Neural cell (in vitro differentiated cells): Measurements from ENCODE around the gene INPP5D. TPM values are rescaled to one million over a fixed set of nuclear protein-coding genes. Genes with fewer than 3 reads are reported as not detected.

Experiments used
- H2AFZ ChIP-seq: fragments of 200-600, 300-800 bp; sonication (generic), shearing (Covaris generic); 2 replicates; pipeline ENCODE4 v1.6.0; 2014; ENCODE audit warnings: low read depth, mild to moderate bottlenecking, antibody characterized with exemption, low read length, moderate library complexity
- H3F3A ChIP-seq: fragments of 200-600 bp; shearing (Covaris generic); 2 replicates; pipeline ENCODE4 v1.6.1; 2016; ENCODE audit warnings: mild to moderate bottlenecking, moderate library complexity, mixed read lengths, antibody characterized with exemption, low read length; ENCODE audit not compliant: insufficient read depth, poor library complexity, severe bottlenecking
- H3K27ac ChIP-seq: fragments of 200-600, 300-800 bp; sonication (generic), shearing (Covaris generic); 2 replicates; pipeline ENCODE4 v1.5.1; 2014; ENCODE audit warnings: mild to moderate bottlenecking, low read length, moderate library complexity
- H3K27me3 ChIP-seq: fragments of 300-800, 200-600 bp; sonication (generic), shearing (Covaris generic); 2 replicates; pipeline ENCODE4 v1.6.0; 2014; ENCODE audit warnings: mild to moderate bottlenecking, low read depth, low read length, moderate library complexity; ENCODE audit not compliant: insufficient read depth
- H3K36me3 ChIP-seq: fragments of 300-800, 200-600 bp; sonication (generic), shearing (Covaris generic); 2 replicates; pipeline ENCODE4 v1.5.1; 2014; ENCODE audit warnings: mild to moderate bottlenecking, antibody characterized with exemption, low read length, moderate library complexity; ENCODE audit not compliant: insufficient read depth
- H3K4me2 ChIP-seq: fragments of 300-800, 200-600 bp; sonication (generic), shearing (Covaris generic); 2 replicates; pipeline ENCODE4 v1.6.0; 2014; ENCODE audit warnings: mild to moderate bottlenecking, low read length
- H3K4me3 ChIP-seq: fragments of 300-800, 200-600 bp; sonication (generic), shearing (Covaris generic); 2 replicates; pipeline ENCODE4 v1.5.1; 2014; ENCODE audit warnings: mild to moderate bottlenecking, low read length, moderate library complexity
- H3K79me2 ChIP-seq: fragments of 200-600 bp; shearing (Covaris generic); replicated peaks from 2 replicates; pipeline ENCODE4 v1.6.0; 2014; ENCODE audit warnings: mild to moderate bottlenecking, low read length, moderate library complexity; ENCODE audit not compliant: insufficient read depth
- H3K9ac ChIP-seq: fragments of 300-800, 200-600 bp; sonication (generic), shearing (Covaris generic); 2 replicates; pipeline ENCODE4 v1.6.1; 2016; ENCODE audit warnings: mild to moderate bottlenecking, low read length, mixed read lengths
- H3K9me2 ChIP-seq: fragments of 200-600 bp; shearing (Covaris generic); 2 replicates; pipeline ENCODE4 v1.6.1; 2016; ENCODE audit warnings: mild to moderate bottlenecking, low read length, mixed read lengths; ENCODE audit not compliant: insufficient read depth
- H3K9me3 ChIP-seq: fragments of 200-600, 300-800 bp; sonication (generic), shearing (Covaris generic); 2 replicates; pipeline ENCODE4 v1.6.1; 2016; ENCODE audit warnings: mild to moderate bottlenecking, mixed run types, low read length, moderate library complexity, mixed read lengths
- H4K20me1 ChIP-seq: fragments of 200-600 bp; shearing (Covaris generic); 2 replicates; pipeline ENCODE4 v1.6.1; 2016; ENCODE audit warnings: mild to moderate bottlenecking, mixed run types; ENCODE audit not compliant: insufficient read depth
- CTCF ChIP-seq: fragments of 450-650 bp; IDR thresholded peaks from 2 replicates; pipeline ENCODE4 v1.5.1; 2014; ENCODE audit warnings: antibody characterized with exemption, mild to moderate bottlenecking, moderate library complexity; ENCODE audit not compliant: poor library complexity, severe bottlenecking
- EP300 ChIP-seq: fragments of 450-650 bp; conservative IDR thresholded peaks from 2 replicates; pipeline ENCODE4 v1.6.1; 2014; ENCODE audit warnings: antibody characterized with exemption, mild to moderate bottlenecking, moderate library complexity; ENCODE audit not compliant: poor library complexity, severe bottlenecking
- EZH2 ChIP-seq: fragments of 200-600, 300-800 bp; shearing (Covaris generic), sonication (generic); IDR thresholded peaks from 2 replicates; pipeline ENCODE4 v1.6.1; 2014; ENCODE audit warnings: antibody characterized with exemption, low read length, borderline replicate concordance, mild to moderate bottlenecking; ENCODE audit not compliant: insufficient read depth, poor library complexity, severe bottlenecking
- MXI1 ChIP-seq: fragments of 450-650 bp; conservative IDR thresholded peaks from 2 replicates; pipeline ENCODE4 v1.6.1; 2014; ENCODE audit warnings: antibody characterized with exemption, mild to moderate bottlenecking; ENCODE audit not compliant: poor library complexity, severe bottlenecking
- POLR2AphosphoS5 ChIP-seq: IDR thresholded peaks from 2 replicates; pipeline ENCODE4 v1.6.1; 2012
- RAD21 ChIP-seq: fragments of 450-650 bp; conservative IDR thresholded peaks from 2 replicates; pipeline ENCODE4 v1.6.1; 2014; ENCODE audit warnings: antibody characterized with exemption, mild to moderate bottlenecking, moderate library complexity
- REST ChIP-seq: IDR thresholded peaks from 2 replicates; pipeline ENCODE4 v1.6.1; 2012; ENCODE audit warnings: borderline replicate concordance
- SMC3 ChIP-seq: fragments of 450-650 bp; conservative IDR thresholded peaks from 2 replicates; pipeline ENCODE4 v1.6.1; 2014; ENCODE audit warnings: antibody characterized with exemption, mild to moderate bottlenecking, moderate library complexity; ENCODE audit not compliant: poor library complexity
- TAF1 ChIP-seq: IDR thresholded peaks from 2 replicates; pipeline ENCODE4 v1.6.1; 2012; ENCODE audit warnings: low read depth
- polyA plus RNA-seq: library from polyadenylated mRNA; depleted of rRNA; stranded (reverse); fragments of >200 nt; gene quantifications from 2 replicates; pipeline ENCODE4 v1.2.3, GENCODE V29; 2014

The INPP5D gene
- polyA plus RNA-seq, 1 donor from 2014 or later, result not detected

DNA sequence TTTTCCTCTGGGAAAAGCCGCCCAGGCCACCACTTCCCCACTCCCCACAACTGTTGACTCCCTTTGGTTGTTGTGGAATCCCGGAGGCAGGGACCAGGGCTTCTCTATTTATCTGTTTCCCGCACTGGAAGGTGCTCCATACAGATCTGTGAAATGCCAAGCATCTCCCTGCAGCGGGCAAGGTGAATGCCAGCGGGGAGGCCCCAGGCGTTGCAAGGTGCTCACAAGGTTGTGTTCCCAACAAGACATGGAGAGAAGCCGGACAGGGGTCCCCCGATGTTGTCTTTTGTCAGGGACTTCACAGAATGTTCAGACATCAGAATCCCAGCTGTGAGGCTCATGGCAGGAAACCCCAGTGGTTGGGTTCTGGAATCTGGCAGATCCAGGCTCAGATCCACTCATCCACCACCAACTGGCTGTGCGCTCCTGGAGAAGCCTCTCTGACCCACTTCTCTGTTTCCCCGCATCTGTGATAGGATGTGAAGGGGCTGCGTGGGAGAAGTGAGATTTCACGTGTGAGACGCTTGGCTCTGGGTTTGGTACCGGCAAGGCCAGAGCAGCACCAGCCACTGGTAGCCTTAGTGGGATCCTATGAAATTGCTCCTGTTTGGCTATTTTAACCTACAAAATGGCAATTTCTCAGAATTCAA lies 36.3 kb upstream of the INPP5D start (continued):
- TF ChIP-seq EP300 (no peak), EZH2 (no peak)

DNA sequence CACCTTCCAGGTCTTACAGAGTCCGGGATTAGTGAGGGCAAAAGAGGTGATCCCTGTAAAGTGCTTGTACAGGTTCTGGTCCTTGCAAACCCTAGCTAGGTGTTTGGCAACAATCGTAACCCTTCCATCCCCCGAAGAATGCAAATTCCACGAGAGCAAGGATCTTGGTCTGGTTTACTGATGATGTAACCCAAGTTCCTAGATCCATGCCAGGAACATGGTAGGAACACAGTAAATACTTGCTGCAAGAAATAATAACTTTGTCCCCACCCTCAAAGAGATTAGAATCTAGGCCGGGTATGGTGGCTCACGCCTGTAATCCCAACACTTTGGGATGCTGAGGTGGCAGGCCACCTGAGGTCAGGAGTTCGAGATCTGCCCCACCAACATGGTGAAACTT lies 34.4 kb upstream of the INPP5D start:
- no peak overlapping the region for H2AFZ ChIP-seq
- H4K20me1 ChIP-seq, result no peaks in the 10 kb centered on the region
- H3K9me2 ChIP-seq, result no peaks in the 10 kb centered on the region
- H3K4me3 ChIP-seq, result no peak overlapping the region
- no peaks in the 10 kb centered on the region for H3K9me3 ChIP-seq
- no peaks in the 10 kb centered on the region for H3K79me2 ChIP-seq
- no peak overlapping the region for H3K9ac ChIP-seq
- H3F3A ChIP-seq, result no peaks in the 10 kb centered on the region
- no peak overlapping the region for H3K4me2 ChIP-seq
- no peaks in the 10 kb centered on the region for H3K27me3 ChIP-seq
- H3K27ac ChIP-seq, result no peak overlapping the region
- H3K36me3 ChIP-seq, result no peaks in the 10 kb centered on the region
- no peak for TF ChIP-seq EZH2
- TF ChIP-seq POLR2AphosphoS5, result no peak
- TF ChIP-seq REST, result no peak
- TF ChIP-seq SMC3, result no peak
- TF ChIP-seq MXI1, result no peak
- no peak for TF ChIP-seq RAD21
- TF ChIP-seq TAF1, result no peak
- no peak for TF ChIP-seq EP300
- TF ChIP-seq CTCF, result no peak

DNA sequence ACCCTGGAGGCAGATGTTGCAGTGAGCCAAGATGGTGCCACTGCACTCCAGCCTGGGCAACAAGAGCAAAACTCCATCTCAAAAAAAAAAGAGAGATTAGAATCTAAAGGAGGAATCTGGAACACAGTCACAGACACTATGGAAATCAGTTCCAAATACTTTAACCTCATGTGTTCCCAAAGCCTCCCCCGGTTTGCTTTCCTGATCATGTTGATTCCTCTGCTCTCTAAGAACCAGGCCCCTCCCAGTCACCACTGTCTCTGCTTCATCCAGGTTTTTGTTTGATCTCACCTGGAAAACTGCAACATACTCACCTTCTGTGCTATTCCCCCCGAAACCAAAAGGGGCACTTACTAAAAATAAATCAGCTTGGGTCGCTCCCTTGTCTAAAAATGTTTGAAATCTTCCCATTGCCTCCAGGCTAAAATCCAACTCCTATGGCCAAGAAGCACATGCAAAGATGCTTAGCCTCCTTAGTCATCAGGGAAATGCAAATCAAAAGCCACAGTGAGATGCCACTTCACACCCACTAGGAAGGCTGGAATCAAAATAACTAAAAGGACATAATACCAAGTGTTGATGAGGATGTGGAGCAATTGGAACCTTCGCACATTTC lies 33.8 kb upstream of the INPP5D start:
- no peak overlapping the region for H3K4me2 ChIP-seq

More for the DNA sequence above, 33.8 kb upstream of the INPP5D start:
- Histone ChIP-seq H3K79me2 (no peaks in the 10 kb centered on the region), H3K36me3 (no peaks in the 10 kb centered on the region), H3K27ac (no peak overlapping the region), H2AFZ (no peak overlapping the region), H4K20me1 (no peaks in the 10 kb centered on the region), H3K9me2 (no peaks in the 10 kb centered on the region), H3K27me3 (no peaks in the 10 kb centered on the region), H3K9me3 (no peaks in the 10 kb centered on the region), H3K4me3 (no peak overlapping the region), H3K9ac (no peak overlapping the region), H3F3A (no peaks in the 10 kb centered on the region)
- TF ChIP-seq EP300 (no peak), MXI1 (no peak), POLR2AphosphoS5 (no peak), RAD21 (no peak)
